ENCODE measurements around the gene DCBLD1.
"Not testable (repeated sequence)": the region's sequence is repeated elsewhere in the genome, so short reads cannot be mapped to it uniquely, and the experiment has no call there.

DCBLD1 gene

DNA sequence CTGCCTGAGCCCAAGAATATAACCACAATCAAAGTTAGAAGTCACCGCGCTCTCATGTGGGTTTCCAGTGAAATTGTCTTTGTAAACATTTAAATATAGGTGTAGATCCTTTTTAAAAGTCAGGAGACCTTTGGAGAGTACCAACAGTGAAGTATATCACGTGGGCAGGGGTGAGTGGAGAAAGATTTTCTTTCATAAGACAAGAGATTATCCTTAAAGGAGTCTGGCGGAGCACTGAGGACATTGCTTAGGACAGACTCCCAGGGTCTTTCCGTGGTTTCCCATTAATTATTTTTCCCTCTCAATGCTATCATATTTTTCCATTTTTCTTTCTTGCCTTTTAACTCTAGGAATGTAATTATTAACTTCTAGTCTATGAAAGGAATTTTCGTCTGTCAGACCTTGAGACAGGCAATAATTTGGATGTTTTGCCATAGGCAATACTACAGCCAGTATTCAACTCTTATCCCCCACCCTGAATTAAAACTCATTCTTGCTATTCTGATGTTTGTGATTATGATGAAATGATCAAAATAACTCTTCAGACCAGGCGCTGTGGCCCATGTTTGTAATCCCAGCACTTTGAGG is 31.4 kb downstream of the DCBLD1 start:
- TF ChIP-seq, protein P1, sequence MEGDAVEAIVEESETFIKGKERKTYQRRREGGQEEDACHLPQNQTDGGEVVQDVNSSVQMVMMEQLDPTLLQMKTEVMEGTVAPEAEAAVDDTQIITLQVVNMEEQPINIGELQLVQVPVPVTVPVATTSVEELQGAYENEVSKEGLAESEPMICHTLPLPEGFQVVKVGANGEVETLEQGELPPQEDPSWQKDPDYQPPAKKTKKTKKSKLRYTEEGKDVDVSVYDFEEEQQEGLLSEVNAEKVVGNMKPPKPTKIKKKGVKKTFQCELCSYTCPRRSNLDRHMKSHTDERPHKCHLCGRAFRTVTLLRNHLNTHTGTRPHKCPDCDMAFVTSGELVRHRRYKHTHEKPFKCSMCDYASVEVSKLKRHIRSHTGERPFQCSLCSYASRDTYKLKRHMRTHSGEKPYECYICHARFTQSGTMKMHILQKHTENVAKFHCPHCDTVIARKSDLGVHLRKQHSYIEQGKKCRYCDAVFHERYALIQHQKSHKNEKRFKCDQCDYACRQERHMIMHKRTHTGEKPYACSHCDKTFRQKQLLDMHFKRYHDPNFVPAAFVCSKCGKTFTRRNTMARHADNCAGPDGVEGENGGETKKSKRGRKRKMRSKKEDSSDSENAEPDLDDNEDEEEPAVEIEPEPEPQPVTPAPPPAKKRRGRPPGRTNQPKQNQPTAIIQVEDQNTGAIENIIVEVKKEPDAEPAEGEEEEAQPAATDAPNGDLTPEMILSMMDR (IDR thresholded peaks at IDR 0.05; ENCODE audit: low read depth, low read length): no peak
- TF ChIP-seq MYC (IDR thresholded peaks at IDR 0.05; ENCODE audit: low read depth, low read length) (no peak), POLR2A (IDR thresholded peaks at IDR 0.05; ENCODE audit: extremely low read depth, insufficient read length) (no peak)
- TF ChIP-seq, protein P2, sequence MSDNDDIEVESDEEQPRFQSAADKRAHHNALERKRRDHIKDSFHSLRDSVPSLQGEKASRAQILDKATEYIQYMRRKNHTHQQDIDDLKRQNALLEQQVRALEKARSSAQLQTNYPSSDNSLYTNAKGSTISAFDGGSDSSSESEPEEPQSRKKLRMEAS (IDR thresholded peaks at IDR 0.05; ENCODE audit: low read depth, low read length): no peak
- no peak overlapping the region for H3K4me3 ChIP-seq (ENCODE audit: low read depth, low read length)
- DNase-seq (ENCODE audit: low read depth): no peak

DNA sequence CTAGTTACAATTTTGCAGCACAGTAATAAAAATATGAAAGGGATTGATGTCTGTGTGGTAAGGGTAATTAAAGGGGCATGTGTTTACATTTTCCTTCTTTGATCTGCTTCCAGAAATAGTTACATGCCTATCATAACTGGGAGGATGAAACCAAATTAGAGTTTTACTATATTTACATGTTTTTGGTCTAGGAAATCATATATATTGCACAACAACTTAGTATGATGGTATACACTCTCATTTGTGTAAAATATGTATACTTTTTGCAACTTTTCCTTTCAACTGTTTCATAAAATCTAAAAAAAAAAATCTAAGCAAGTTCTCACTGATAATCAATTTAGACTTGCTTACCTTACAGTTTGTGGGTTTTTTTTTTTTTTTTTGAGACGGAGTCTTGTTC is 32.2 kb downstream of the DCBLD1 start:
- TF ChIP-seq, protein P1 (IDR thresholded peaks at IDR 0.05; ENCODE audit: low read depth, low read length): no peak
- H3K4me3 ChIP-seq (ENCODE audit: low read depth, low read length): no peak overlapping the region
- no peak for DNase-seq (ENCODE audit: low read depth)

DNA sequence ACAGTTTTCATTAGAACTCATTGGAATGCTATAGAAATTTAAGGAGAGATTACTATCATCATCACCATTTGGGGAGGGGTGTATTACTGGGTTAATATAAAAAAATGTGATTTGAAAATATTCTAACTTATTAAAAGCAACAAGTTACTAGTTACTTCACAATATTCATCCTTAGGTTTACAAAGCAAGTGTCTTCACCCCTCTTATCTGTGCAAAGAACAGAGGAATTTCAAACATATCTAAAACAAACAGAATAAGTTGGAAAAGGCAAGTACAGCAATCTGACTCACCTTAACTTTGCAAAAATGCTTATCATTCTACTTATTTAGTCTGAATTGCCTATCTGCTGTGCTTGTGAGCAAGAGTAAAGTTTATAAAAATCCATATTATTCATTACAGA is 32.9 kb downstream of the DCBLD1 start:
- TF ChIP-seq POLR2A (IDR thresholded peaks at IDR 0.05; ENCODE audit: extremely low read depth, insufficient read length): no peak
- TF ChIP-seq MYC (IDR thresholded peaks at IDR 0.05; ENCODE audit: low read depth, low read length): no peak
- TF ChIP-seq, protein P1 (IDR thresholded peaks at IDR 0.05; ENCODE audit: low read depth, low read length): no peak
- TF ChIP-seq, protein P2 (IDR thresholded peaks at IDR 0.05; ENCODE audit: low read depth, low read length): no peak
- no peak overlapping the region for H3K4me3 ChIP-seq (ENCODE audit: low read depth, low read length)
- DNase-seq (ENCODE audit: low read depth): no peak

DNA sequence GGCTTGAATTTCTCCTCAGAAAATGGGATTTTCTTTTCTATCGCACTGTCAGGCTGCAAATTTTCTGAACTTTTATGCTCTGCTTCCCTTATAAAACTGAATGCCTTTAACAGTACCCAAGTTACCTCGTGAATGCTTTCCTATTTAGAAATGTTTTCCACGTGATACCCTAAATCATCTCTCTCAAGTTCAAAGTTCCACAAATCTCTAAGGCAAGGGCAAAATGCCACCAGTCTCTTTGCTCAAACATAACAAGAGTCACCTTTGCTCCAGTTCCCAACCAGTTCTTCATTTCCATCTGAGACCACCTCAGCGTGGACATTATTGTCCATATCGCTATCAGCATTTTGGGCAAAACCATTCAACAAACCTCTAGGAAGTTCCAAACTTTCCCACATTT is 35.5 kb downstream of the DCBLD1 start:
- not testable (repeated sequence) for DNase-seq (ENCODE audit: low read depth); H3K4me3 ChIP-seq (ENCODE audit: low read depth, low read length)

DNA sequence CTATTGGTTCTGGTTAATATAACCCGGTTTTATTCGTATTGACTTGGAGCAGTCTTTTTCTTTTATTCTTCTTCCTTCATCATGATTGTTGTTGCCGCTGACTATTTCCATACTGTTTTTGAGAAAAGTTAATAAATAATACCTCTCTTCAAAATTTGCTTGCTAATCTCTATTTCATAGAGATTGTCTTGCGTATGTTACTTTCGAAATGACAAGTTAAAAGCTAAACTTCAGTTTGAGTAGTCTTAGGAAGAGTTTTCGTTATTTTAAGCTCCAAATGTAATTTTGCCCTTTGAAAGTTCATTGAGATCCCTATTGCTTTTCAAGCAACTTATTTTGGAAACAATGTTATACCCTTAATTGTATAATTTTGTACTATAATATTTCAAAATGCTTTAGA is 36.4 kb downstream of the DCBLD1 start:
- DNase-seq (ENCODE audit: low read depth): no peak
- H3K4me3 ChIP-seq (ENCODE audit: low read depth, low read length): no peak overlapping the region
- TF ChIP-seq, protein P1 (IDR thresholded peaks at IDR 0.05; ENCODE audit: low read depth, low read length): no peak

DNA sequence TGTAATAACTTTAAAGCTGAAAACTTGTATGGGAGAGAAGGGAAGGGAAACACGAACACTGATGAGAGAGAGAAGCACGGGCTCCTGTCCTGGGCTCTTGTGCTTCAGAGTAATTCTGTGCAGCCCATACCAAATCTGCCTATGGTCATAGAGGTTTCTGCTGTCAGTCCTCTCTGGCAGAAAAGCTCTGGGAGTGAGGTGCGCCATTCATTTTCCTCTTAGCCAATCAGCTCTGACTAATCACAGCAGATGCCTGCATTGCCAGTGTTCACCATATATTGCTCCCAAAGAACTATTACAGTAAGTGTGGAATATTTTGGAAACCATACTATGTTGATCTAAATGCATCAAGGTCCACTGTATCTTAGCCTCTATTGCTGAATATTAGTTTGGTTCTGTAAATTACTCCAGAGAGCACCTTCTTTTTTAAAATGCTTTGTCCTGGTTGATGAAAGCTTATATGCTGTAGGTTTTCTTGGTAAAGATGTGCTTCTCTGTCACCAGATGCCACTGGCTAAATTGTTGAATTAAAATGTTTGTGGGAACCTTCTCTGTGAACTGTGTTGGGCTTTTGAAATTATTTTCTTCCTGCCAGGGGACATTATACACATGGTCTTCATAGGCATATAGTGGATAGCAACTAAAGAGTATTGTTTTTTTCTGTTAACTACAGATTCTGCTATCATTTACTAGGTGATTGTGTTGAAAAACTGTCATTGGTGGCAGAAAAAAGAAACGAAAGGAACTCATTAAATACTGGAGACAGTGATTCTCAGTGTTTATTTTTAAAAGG is 38.3 kb downstream of the DCBLD1 start:
- DNase-seq (ENCODE audit: low read depth): no peak
- TF ChIP-seq, protein P1 (IDR thresholded peaks at IDR 0.05; ENCODE audit: low read depth, low read length): no peak
- TF ChIP-seq MYC (IDR thresholded peaks at IDR 0.05; ENCODE audit: low read depth, low read length): no peak
- no peak for TF ChIP-seq POLR2A (IDR thresholded peaks at IDR 0.05; ENCODE audit: extremely low read depth, insufficient read length)
- H3K4me3 ChIP-seq (ENCODE audit: low read depth, low read length): no peak overlapping the region
